Nephron progenitor cell (in vitro differentiated cells): ENCODE results near the gene ABHD17C.

ENCODE experiments used
- DNase-seq: peaks from one replicate; pipeline ENCODE4 v3.0.0; 2021
- H3K27ac Mint-ChIP-seq: 2 replicates; pipeline ENCODE4 v1.8.0; 2021; ENCODE audit warnings: mild to moderate bottlenecking, moderate library complexity, mixed read lengths
- H3K27me3 Mint-ChIP-seq: 2 replicates; pipeline ENCODE4 v1.8.0; 2021; ENCODE audit warnings: mild to moderate bottlenecking, low read depth, mixed read lengths; ENCODE audit not compliant: poor library complexity
- H3K36me3 Mint-ChIP-seq: 2 replicates; pipeline ENCODE4 v1.8.0; 2021; ENCODE audit warnings: low read depth, mixed read lengths
- H3K4me1 Mint-ChIP-seq: 2 replicates; pipeline ENCODE4 v1.8.0; 2021; ENCODE audit warnings: mixed read lengths
- H3K4me3 Mint-ChIP-seq: 2 replicates; pipeline ENCODE4 v1.8.0; 2021; ENCODE audit warnings: mild to moderate bottlenecking, moderate library complexity, mixed read lengths
- H3K9me3 Mint-ChIP-seq: 2 replicates; pipeline ENCODE4 v1.8.0; 2021; ENCODE audit warnings: mild to moderate bottlenecking, moderate library complexity, mixed read lengths
- CTCF ChIP-seq: fragments of 200-600 bp; sonication (generic); IDR thresholded peaks from 2 replicates; pipeline ENCODE4 v1.5.0; 2021; ENCODE audit warnings: antibody characterized with exemption

Gene ABHD17C

GRCh38 chr15:80752204-80752603 is 57.1 kb downstream of the ABHD17C start:
- Mint-ChIP-seq H3K9me3 (no peaks in the 10 kb centered on the region), H3K27me3 (no peaks in the 10 kb centered on the region), H3K36me3 (peaks cover 16% of the 10 kb centered on the region), H3K4me3 (no peak overlapping the region), H3K27ac (no peak overlapping the region), H3K4me1 (peaks cover 19% of the 10 kb centered on the region)
- TF ChIP-seq CTCF: no peak
- DNase-seq: no peak

GRCh38 chr15:80753161-80753560 is 58.1 kb downstream of the ABHD17C start:
- no peak for TF ChIP-seq CTCF
- Mint-ChIP-seq H3K27ac (no peak overlapping the region), H3K27me3 (no peaks in the 10 kb centered on the region), H3K4me3 (no peak overlapping the region), H3K9me3 (no peaks in the 10 kb centered on the region), H3K36me3 (peaks cover 16% of the 10 kb centered on the region), H3K4me1 (peaks cover 10% of the 10 kb centered on the region)
- no peak for DNase-seq

- Mint-ChIP-seq H3K36me3 (peaks cover 16% of the 10 kb centered on the region), H3K9me3 (no peaks in the 10 kb centered on the region), H3K4me3 (no peak overlapping the region), H3K27me3 (no peaks in the 10 kb centered on the region), H3K27ac (no peak overlapping the region), H3K4me1 (peaks cover 4% of the 10 kb centered on the region)
- TF ChIP-seq CTCF: no peak
- no peak for DNase-seq
These were observed 58.9 kb downstream of the ABHD17C start for GRCh38 chr15:80754014-80754413.

- H3K4me3 Mint-ChIP-seq: no peak overlapping the region
- peaks cover 1% of the 10 kb centered on the region for H3K27me3 Mint-ChIP-seq
- no peaks in the 10 kb centered on the region for H3K9me3 Mint-ChIP-seq
- no peak overlapping the region for H3K27ac Mint-ChIP-seq
- DNase-seq: no peak
- peaks cover 7% of the 10 kb centered on the region for H3K36me3 Mint-ChIP-seq
- TF ChIP-seq CTCF: no peak
- H3K4me1 Mint-ChIP-seq: peaks cover 4% of the 10 kb centered on the region
These were observed 60.8 kb downstream of the ABHD17C start for GRCh38 chr15:80755885-80756284.

- H3K36me3 Mint-ChIP-seq: peaks cover 7% of the 10 kb centered on the region
- peaks cover 2% of the 10 kb centered on the region for H3K27me3 Mint-ChIP-seq
- H3K27ac Mint-ChIP-seq: no peak overlapping the region
- TF ChIP-seq CTCF: no peak
- H3K4me3 Mint-ChIP-seq: no peak overlapping the region
- peaks cover 4% of the 10 kb centered on the region for H3K4me1 Mint-ChIP-seq
- H3K9me3 Mint-ChIP-seq: no peaks in the 10 kb centered on the region
- DNase-seq: no peak
These were observed 63.1 kb downstream of the ABHD17C start for GRCh38 chr15:80758130-80758745.

- Mint-ChIP-seq H3K4me3 (no peak overlapping the region), H3K9me3 (no peaks in the 10 kb centered on the region), H3K36me3 (no peaks in the 10 kb centered on the region), H3K4me1 (no peaks in the 10 kb centered on the region), H3K27me3 (peaks cover 2% of the 10 kb centered on the region), H3K27ac (no peak overlapping the region)
- TF ChIP-seq CTCF: no peak
- DNase-seq: no peak
These were observed 65.8 kb downstream of the ABHD17C start for GRCh38 chr15:80760960-80761359.
